ENCODE measurements around the gene MAST3. TPM values are rescaled to one million over a fixed set of nuclear protein-coding genes. Genes with fewer than 3 reads are reported as not detected.

Gene MAST3
- total and polyA plus RNA-seq, 2 of the 13 experiments (the other 11 are each of a cell fraction or from before 2014, with no cell fraction given): 4.1 to 4.6 TPM

- TF ChIP-seq ZNF710 (CRISPR knock-in tag; IDR thresholded peaks at IDR 0.05; ENCODE audit: borderline replicate concordance): 0 out of 2 replicates have a peak, but pooled peaks have one; percentile 38
- peak; percentile 76 for TF ChIP-seq AGO1 (IDR thresholded peaks at IDR 0.05; ENCODE audit: low read depth, low read length, poor library complexity, severe bottlenecking)
- TF ChIP-seq ZFY (CRISPR knock-in tag; IDR thresholded peaks at IDR 0.05): peak; percentile 70
- TF ChIP-seq ZNF180 (CRISPR knock-in tag; IDR thresholded peaks at IDR 0.05; ENCODE audit: borderline replicate concordance, low read depth): 0 out of 2 replicates have a peak, but pooled peaks have one; percentile 24
- peak; percentile 23 for TF ChIP-seq XRCC5 (optimal IDR thresholded peaks at IDR 0.05; ENCODE audit: low read length)
- peak; percentile 66 for TF ChIP-seq HNRNPLL (IDR thresholded peaks at IDR 0.05; ENCODE audit: low read depth, low read length, poor library complexity, severe bottlenecking)
- no peak for TF ChIP-seq RNF2 (conservative IDR thresholded peaks at IDR 0.05; ENCODE audit: low read depth)
- TF ChIP-seq KLF12 (CRISPR knock-in tag; IDR thresholded peaks at IDR 0.05; ENCODE audit: borderline replicate concordance): peak; percentile 79; the same call in 1 of the 2 replicates
- 0 out of 2 replicates have a peak, but pooled peaks have one; percentile 10 for TF ChIP-seq NFIB (CRISPR knock-in tag; IDR thresholded peaks at IDR 0.05; ENCODE audit: borderline replicate concordance)
- TF ChIP-seq ZNF616 (CRISPR knock-in tag; IDR thresholded peaks at IDR 0.05; ENCODE audit: low read depth): 0 out of 2 replicates have a peak, but pooled peaks have one; percentile 35
- peak; percentile 24; the same call in 1 of the 2 replicates for TF ChIP-seq YEATS2 (CRISPR knock-in tag; IDR thresholded peaks at IDR 0.05; ENCODE audit: borderline replicate concordance)
- TF ChIP-seq ZBTB4 (CRISPR knock-in tag; IDR thresholded peaks at IDR 0.05; ENCODE audit: borderline replicate concordance): peak; percentile 23; the same call in 1 of the 2 replicates
- 0 out of 2 replicates have a peak, but pooled peaks have one; percentile 58 for TF ChIP-seq ZNF740 (CRISPR knock-in tag; IDR thresholded peaks at IDR 0.05)
- TF ChIP-seq POLR2A (IDR thresholded peaks at IDR 0.05; ENCODE audit: insufficient read depth in 1 of 2, low read depth in 2 of 2, low read length in 2 of 2): peak; percentile 86 to 97
- TF ChIP-seq ZNF800 (CRISPR knock-in tag; IDR thresholded peaks at IDR 0.05): peak; percentile 73; the same call in 1 of the 2 replicates
- TF ChIP-seq ZNF275 (CRISPR knock-in tag; IDR thresholded peaks at IDR 0.05; ENCODE audit: borderline replicate concordance): 0 out of 2 replicates have a peak, but pooled peaks have one; percentile 40
- TF ChIP-seq ZNF576 (CRISPR knock-in tag; IDR thresholded peaks at IDR 0.05): peak; percentile 63; the same call in 1 of the 2 replicates
- no peak for TF ChIP-seq ZNF766 (CRISPR knock-in tag; IDR thresholded peaks at IDR 0.05; ENCODE audit: borderline replicate concordance)
Measured at GRCh38 chr19:18173572-18174288, 76.2 kb downstream of the MAST3 start, which contains the start of gene IFI30 (continued).

All from HepG2 (cell line).